ENCODE measurements around the gene TBC1D16. TPM values are rescaled to one million over a fixed set of nuclear protein-coding genes. Genes with fewer than 3 reads are reported as not detected.

The TBC1D16 gene
- total RNA-seq, 2 experiments from 2014 or later = 0.38 to 0.74 TPM

- H3K79me2 ChIP-seq (ENCODE audit: insufficient read depth, low read depth, low read length) = no peaks in the 10 kb centered on the region
- H3K36me3 ChIP-seq (ENCODE audit: insufficient read depth, low read length) = no peaks in the 10 kb centered on the region
- H2AFZ ChIP-seq (ENCODE audit: low read length) = no peak overlapping the region
- CTCF ChIA-PET (ENCODE audit: unreplicated experiment) = no interaction called here
- no peaks in the 10 kb centered on the region for H3K9me2 ChIP-seq (ENCODE audit: insufficient read depth, low read length)
- H3K4me3 ChIP-seq (ENCODE audit: low read depth, low read length, poor library complexity, severe bottlenecking) = no peak overlapping the region
- H3K27ac ChIP-seq (ENCODE audit: low read depth, low read length, poor library complexity, severe bottlenecking) = no peak overlapping the region
- DNase-seq (ENCODE audit: low spot score) = no peak
- intact Hi-C loops (cut with micrococcal nuclease; ENCODE audit: unreplicated experiment) = no loop called here
- no peaks in the 10 kb centered on the region for H3K9me3 ChIP-seq (ENCODE audit: low read length)
- no peak overlapping the region for H3K4me2 ChIP-seq (ENCODE audit: low read length)
- TF ChIP-seq CTCF (conservative IDR thresholded peaks at IDR 0.05; ENCODE audit: low read length) = no peak
- no peak for TF ChIP-seq EZH2phosphoT487 (IDR thresholded peaks at IDR 0.05; ENCODE audit: borderline replicate concordance, low read depth, low read length)
- H4K20me1 ChIP-seq (ENCODE audit: insufficient read depth, low read length) = no peaks in the 10 kb centered on the region
- POLR2A ChIA-PET = interaction anchor here (1.1 kb wide), 1 partner anchor 9 kb away, joined by 3 read pairs; no protein-coding TSS in a partner anchor
- peaks cover 18% of the 10 kb centered on the region for H3K4me1 ChIP-seq (ENCODE audit: insufficient read depth, low read length, poor library complexity, severe bottlenecking)
- BruUV-seq (replicated peaks) = no TSS peak
Measured at GRCh38 chr17:79935197-79935885, 100.3 kb downstream of the TBC1D16 start.

GRCh38 chr17:79934653-79934970 lies 101.1 kb downstream of the TBC1D16 start:
- Histone ChIP-seq H3K9me2 (ENCODE audit: insufficient read depth, low read length) (no peaks in the 10 kb centered on the region), H3K27ac (ENCODE audit: low read depth, low read length, poor library complexity, severe bottlenecking) (no peak overlapping the region), H3K9me3 (ENCODE audit: low read length) (no peaks in the 10 kb centered on the region), H2AFZ (ENCODE audit: low read length) (no peak overlapping the region), H3K79me2 (ENCODE audit: insufficient read depth, low read depth, low read length) (no peaks in the 10 kb centered on the region), H3K4me1 (ENCODE audit: insufficient read depth, low read length, poor library complexity, severe bottlenecking) (peaks cover 18% of the 10 kb centered on the region), H4K20me1 (ENCODE audit: insufficient read depth, low read length) (no peaks in the 10 kb centered on the region), H3K4me3 (ENCODE audit: low read depth, low read length, poor library complexity, severe bottlenecking) (no peak overlapping the region), H3K36me3 (ENCODE audit: insufficient read depth, low read length) (no peaks in the 10 kb centered on the region), H3K4me2 (ENCODE audit: low read length) (no peak overlapping the region)
- intact Hi-C loops (cut with micrococcal nuclease; ENCODE audit: unreplicated experiment) = no loop called here
- CTCF ChIA-PET (ENCODE audit: unreplicated experiment) = no interaction called here
- DNase-seq (ENCODE audit: low spot score) = no peak
- BruUV-seq (replicated peaks) = no TSS peak
- POLR2A ChIA-PET = no interaction called here
- TF ChIP-seq CTCF (conservative IDR thresholded peaks at IDR 0.05; ENCODE audit: low read length) (no peak), EZH2phosphoT487 (IDR thresholded peaks at IDR 0.05; ENCODE audit: borderline replicate concordance, low read depth, low read length) (no peak)

GRCh38 chr17:79933863-79934652 lies 101.6 kb downstream of the TBC1D16 start:
- TF ChIP-seq CTCF (conservative IDR thresholded peaks at IDR 0.05; ENCODE audit: low read length) (0 out of 2 replicates have a peak, but pooled peaks have one; percentile 12), EZH2phosphoT487 (IDR thresholded peaks at IDR 0.05; ENCODE audit: borderline replicate concordance, low read depth, low read length) (no peak)
- H3K79me2 ChIP-seq (ENCODE audit: insufficient read depth, low read depth, low read length) = no peaks in the 10 kb centered on the region
- intact Hi-C loops (cut with micrococcal nuclease; ENCODE audit: unreplicated experiment) = no loop called here
- H3K4me3 ChIP-seq (ENCODE audit: low read depth, low read length, poor library complexity, severe bottlenecking) = no peak overlapping the region
- H3K27ac ChIP-seq (ENCODE audit: low read depth, low read length, poor library complexity, severe bottlenecking) = no peak overlapping the region
- DNase-seq (ENCODE audit: low spot score) = peak; percentile 26
- H3K9me3 ChIP-seq (ENCODE audit: low read length) = no peaks in the 10 kb centered on the region
- H3K4me2 ChIP-seq (ENCODE audit: low read length) = no peak overlapping the region
- no TSS peak for BruUV-seq (replicated peaks)
- H3K9me2 ChIP-seq (ENCODE audit: insufficient read depth, low read length) = no peaks in the 10 kb centered on the region
- POLR2A ChIA-PET = no interaction called here
- no peaks in the 10 kb centered on the region for H3K36me3 ChIP-seq (ENCODE audit: insufficient read depth, low read length)
- CTCF ChIA-PET (ENCODE audit: unreplicated experiment) = no interaction called here
- H2AFZ ChIP-seq (ENCODE audit: low read length) = no peak overlapping the region
- H4K20me1 ChIP-seq (ENCODE audit: insufficient read depth, low read length) = no peaks in the 10 kb centered on the region
- peaks cover 18% of the 10 kb centered on the region for H3K4me1 ChIP-seq (ENCODE audit: insufficient read depth, low read length, poor library complexity, severe bottlenecking)

Measured in OCI-LY7 (cell line).